ENCODE results near the gene ZNF266.

ZNF266 gene

GRCh38 chr19:9435279-9436268 is at the start of gene ZNF266:
Gene ZNF266, minus strand, starts transcription at chr19:9435573. Its CDS starts 15,484 bp downstream, at chr19:9420089.
- DNase-seq (ENCODE audit: low read depth), result peak; percentile 80

DNA sequence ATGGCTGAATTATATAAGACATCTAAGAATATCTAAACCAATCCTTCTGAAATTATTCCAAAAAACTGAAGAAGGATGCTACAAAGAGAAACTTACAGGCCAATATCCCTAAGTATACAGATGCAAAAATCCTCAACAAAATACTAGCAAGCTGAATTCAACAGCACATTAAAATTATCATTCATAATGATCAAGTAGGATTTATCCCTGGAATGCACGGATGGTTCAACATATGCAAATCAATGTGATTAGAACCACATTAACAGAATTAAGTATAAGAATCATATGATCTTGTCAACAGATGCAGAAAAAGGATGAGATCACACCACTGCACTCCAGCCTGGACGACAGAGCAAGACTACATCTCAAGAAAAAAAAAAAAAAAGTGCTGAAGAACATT is 49.8 kb upstream of the ZNF266 start:
- no peak for DNase-seq (ENCODE audit: low read depth)

DNA sequence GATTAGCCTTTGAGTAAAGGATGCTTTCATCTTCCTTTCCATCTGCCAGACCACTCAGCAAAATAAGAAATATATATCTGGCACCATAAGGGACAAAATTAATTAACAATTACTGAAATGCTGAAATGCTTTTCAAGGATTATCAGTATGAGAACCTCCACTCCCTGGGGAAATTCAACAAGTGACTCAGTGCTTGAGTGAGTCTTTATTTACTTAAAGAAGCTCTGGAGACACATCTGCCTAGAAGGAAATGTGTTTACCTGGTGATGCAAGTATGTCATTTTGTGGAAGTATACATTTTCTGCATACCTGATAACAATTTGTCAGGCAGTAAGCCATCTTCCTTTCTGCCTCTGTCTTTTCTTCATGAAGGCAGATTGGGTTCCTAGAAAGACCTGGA is 39.6 kb upstream of the ZNF266 start:
- DNase-seq (ENCODE audit: low read depth), result no peak

GRCh38 chr19:9467161-9467560 is 31.8 kb upstream of the ZNF266 start:
- DNase-seq (ENCODE audit: low read depth), result no peak

GRCh38 chr19:9461938-9462337 is 26.6 kb upstream of the ZNF266 start:
- no peak for DNase-seq (ENCODE audit: low read depth)

DNA sequence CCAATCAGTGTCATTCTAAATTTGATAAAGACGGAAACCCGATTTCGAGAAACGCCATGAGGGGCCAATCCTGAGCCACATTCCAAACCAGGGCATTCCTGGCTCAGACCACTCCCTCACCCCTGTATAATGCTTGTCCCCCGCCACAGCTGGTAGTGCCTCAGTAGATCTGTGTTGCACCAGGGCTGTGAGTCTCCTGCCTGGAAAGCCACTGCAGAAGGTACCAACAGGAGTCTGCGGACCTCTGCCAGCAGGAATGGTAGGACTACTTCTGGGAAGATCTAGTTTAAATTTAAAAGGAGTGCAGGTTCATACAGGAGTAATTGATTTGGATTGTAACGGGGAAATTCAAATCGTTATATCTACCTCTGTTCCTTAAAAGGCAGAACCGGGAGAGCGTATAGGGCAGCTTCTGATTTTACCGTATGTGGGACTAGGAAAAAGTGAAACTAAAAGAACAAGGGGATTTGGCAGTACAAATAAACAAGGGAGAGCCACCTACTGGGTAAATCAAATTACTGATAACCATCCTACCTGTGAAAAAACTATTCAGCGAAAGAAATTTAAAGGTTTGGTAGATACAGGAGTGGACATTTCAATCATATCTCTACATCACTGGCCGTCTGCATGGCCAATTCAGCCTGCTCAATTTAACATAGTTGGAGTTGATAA is 20.8 kb upstream of the ZNF266 start:
- DNase-seq (ENCODE audit: low read depth), result no peak

GRCh38 chr19:9453953-9454352 is 18.6 kb upstream of the ZNF266 start:
- DNase-seq (ENCODE audit: low read depth), result no peak

- DNase-seq (ENCODE audit: low read depth), result no peak
These were observed 9.7 kb upstream of the ZNF266 start for GRCh38 chr19:9445037-9445436.

- no peak for DNase-seq (ENCODE audit: low read depth)
These were observed 985 bp upstream of the ZNF266 start for GRCh38 chr19:9436358-9436757.

- no peak for DNase-seq (ENCODE audit: low read depth)
These were observed 3.9 kb downstream of the ZNF266 start for GRCh38 chr19:9431475-9431874.

DNA sequence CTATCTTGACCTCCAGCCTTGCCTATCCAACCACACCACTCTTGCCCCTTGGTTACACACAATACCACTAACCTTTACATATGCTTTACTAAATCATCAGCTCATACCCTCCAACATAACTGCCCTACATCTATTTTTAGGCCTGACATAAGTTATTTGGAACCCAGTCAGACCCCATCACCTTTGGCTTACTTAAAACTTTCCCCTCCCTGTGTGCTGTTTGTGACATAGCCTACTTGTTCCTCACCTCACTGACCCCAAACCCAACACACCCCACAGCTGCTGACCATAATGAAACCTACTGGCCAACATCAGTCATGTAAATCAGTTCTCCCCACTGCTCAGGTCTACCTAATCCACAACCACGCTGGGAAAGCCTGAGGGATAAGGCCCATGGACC is 4.9 kb downstream of the ZNF266 start:
- no peak for DNase-seq (ENCODE audit: low read depth)

DNA sequence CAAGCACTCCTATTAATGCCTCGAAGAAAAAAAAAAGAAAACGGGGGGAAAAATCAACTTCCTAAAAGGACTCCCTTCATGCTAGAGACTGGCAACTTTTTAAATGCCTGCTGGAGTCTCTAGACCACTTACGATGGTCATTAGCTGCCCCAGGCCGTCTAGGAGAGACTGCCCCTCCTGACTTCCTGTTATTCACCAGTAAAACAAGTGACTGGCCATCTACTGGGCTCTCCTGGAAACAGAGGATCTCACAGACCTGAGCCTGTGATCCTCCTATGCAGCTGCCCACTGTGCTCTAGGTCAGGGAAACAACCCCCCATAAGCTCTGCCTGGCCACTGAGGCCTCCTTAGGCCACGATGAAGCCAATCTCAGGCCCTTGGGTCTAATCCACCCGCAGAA is 7.4 kb downstream of the ZNF266 start:
- no peak for DNase-seq (ENCODE audit: low read depth)

DNA sequence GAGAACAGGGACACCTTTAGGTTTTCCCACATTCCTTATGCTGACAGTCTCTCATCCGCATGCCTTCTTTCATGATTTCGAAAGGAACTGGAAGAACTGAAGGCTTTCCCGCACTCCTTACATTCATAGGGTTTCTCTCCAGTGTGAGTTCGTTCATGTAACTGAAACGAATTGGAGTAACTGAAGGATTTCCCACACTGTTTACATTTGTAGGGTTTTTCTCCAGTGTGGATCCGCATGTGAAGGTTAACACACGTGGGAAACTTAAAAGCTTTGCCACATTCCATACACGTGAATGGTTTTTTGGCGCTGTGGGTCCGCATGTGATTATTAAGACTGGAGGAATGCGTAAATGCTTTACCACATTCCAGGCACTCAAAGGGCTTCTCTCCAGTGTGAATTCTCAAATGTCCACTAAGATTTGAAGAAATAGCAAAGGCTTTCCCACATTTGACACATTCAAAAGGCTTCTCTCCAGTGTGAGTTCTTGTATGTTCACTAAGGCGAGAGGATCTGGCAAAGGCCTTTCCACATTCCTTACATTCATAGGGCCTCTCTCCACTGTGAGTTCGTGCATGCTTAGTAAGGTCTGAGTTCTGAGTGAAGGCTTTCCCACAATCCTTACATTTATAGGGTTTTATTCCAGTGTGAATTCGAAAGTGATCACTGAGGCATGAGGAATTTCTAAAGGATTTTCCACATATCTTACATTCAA is 22.0 kb downstream of the ZNF266 start:
- no peak for DNase-seq (ENCODE audit: low read depth)

- no peak for DNase-seq (ENCODE audit: low read depth)
These were observed 27.5 kb downstream of the ZNF266 start for GRCh38 chr19:9407827-9408226.

DNA sequence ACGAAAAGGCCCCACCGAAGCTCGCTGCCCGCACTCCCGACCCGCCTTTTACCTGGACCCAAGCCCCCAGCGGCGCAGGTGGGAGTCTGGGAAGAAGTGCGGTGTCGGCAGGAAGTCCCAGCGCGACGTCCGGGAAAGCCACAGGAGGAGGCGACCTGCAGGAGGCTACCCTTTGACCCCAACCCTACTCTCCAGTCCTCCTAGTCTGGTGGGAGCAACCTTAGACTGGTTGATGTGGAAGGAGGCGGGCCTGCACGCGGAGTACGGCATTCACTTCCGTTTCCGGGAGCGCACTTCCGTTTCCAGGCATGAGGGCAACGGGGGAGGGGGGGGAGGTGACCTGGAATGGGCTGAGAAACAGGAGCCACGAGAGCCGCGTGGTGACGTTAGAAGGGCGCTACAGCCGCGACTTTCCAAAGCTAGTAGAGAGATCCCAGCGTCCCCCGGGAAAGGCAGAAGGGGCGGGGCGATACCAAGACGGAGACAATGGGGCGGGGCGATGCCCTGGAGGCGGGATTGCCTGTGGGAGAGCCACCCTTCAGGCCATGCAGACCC is 28.5 kb downstream of the ZNF266 start:
- DNase-seq (ENCODE audit: low read depth), result peak; percentile 69

- no peak for DNase-seq (ENCODE audit: low read depth)
These were observed 54.0 kb downstream of the ZNF266 start for GRCh38 chr19:9381361-9381785.

DNA sequence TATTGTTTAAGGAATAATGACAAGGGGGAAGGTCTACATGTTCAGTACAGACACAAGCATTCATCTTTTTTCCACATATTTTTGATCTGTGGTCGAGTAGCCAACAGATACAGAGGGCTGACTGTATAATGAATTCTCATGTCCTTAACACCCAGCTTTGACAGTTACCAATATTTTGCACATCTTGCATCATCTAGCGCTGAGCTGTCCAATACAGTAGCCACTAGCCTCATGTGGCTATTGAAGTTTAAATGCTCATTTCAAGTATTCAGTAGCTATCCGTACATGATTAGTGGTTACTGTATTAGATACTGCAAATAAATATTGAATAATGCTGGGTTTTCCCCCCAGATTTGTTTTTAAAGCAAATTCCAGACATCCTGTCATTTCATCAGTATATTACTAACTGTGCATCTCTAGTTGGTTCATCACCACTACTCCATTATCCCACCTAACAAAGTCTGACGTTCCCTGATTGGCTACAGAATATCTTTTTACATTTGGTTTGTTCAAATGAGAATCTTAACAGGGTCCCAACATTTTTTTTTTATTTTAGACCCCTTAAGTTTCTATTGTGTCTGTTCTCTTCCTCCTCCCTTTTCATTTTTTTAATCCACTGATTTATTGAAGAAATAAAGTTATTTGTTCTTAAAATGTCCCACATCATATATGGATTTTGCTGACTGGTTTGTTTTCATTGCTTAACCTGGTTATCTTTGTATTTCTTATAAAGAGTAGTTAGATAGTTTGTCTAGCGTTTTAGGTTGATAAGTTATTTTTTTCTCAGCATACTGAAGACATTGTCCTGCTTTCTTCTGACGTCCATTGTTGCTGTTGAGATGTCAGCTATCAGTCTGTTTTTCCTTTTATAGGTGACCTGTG is 64.4 kb downstream of the ZNF266 start:
- DNase-seq (ENCODE audit: low read depth), result no peak

GRCh38 chr19:9362905-9363304 is 72.5 kb downstream of the ZNF266 start, which contains the start of gene ZNF177:
Gene ZNF177, plus strand, starts transcription at chr19:9363013. Its CDS starts 15,299 bp downstream, at chr19:9378312.
- DNase-seq (ENCODE audit: low read depth), result no peak
